ENCODE measurements around the gene CA11. TPM values are rescaled to one million over a fixed set of nuclear protein-coding genes. Genes with fewer than 3 reads are reported as not detected.

CA11 gene
- total RNA-seq, 1 experiment from 2014 or later, result 1.4 TPM

DNA sequence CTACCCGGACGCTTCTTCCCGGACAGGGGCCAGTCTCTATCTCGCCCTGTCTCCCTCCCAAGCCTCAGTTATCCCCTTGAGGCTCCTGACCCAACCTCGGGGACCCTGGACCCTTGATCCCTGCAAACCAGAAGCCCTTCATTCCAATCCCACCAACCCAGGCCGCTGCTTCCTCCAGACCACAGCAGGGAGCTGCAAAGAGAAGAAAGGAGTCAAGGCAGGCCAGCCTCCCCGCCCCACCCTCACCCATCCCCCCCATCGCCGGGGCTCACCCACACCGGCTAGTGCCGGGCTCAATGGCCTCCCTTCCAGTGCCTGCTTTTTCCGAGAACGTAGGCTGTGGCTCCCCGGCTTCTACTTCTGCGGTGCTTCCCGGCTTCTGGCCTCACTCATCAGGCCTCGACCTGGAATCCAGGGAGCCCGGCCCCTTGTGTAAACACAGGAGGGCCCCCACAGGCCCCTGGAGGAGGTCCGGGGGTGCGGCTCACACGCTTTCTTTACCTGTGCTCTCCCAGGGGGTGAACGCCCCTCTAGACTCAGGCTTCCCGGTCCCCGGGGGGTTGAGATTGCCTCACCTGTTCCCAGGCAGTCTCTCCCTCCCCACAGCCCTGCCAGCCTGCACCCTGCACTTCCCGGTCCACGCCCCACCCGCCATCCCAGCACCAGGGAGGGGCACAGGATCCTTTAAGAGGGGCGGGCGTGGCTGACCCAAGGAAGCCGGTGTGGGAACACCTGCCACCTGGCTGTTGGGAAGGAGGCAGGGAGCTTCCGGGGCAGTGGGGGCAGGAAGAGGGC is 31.4 kb downstream of the CA11 start, which contains the start of gene FAM83E:
FAM83E (minus strand) TSS at position 641 of the 795 bp plus-strand sequence. CDS start 1,704 bp downstream, outside the sequence.
- DNase-seq (ENCODE audit: low spot score), result peak; percentile 97

DNA sequence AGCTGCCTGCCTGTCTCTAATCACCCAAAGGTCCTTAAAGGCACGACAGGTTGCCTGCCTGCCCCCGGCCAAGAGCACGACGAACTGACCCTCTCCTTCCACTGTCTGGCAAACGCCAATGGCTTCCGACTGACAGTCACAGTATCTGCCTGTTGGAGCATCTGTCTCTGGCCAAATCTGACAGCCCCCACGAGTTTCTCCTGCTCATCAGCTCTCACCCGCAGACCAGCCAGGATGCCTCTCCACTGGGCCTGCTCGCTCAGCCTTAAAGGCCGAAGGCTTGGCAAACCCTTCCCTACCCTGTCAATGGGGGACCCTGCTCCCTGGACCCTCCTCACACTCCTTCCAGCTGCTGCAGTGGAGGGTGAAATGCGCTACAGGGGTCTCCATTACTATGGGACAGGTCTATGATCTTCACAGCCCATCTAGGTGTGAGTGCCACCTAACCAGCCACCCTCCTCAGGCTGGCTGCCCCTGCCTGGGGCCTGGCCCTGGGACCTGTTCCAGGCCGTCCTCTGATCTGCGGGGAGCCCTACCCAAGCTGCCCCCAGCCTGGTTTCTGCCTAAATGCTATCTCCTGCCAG is 32.0 kb downstream of the CA11 start:
- peak; percentile 41 for DNase-seq (ENCODE audit: low spot score)

DNA sequence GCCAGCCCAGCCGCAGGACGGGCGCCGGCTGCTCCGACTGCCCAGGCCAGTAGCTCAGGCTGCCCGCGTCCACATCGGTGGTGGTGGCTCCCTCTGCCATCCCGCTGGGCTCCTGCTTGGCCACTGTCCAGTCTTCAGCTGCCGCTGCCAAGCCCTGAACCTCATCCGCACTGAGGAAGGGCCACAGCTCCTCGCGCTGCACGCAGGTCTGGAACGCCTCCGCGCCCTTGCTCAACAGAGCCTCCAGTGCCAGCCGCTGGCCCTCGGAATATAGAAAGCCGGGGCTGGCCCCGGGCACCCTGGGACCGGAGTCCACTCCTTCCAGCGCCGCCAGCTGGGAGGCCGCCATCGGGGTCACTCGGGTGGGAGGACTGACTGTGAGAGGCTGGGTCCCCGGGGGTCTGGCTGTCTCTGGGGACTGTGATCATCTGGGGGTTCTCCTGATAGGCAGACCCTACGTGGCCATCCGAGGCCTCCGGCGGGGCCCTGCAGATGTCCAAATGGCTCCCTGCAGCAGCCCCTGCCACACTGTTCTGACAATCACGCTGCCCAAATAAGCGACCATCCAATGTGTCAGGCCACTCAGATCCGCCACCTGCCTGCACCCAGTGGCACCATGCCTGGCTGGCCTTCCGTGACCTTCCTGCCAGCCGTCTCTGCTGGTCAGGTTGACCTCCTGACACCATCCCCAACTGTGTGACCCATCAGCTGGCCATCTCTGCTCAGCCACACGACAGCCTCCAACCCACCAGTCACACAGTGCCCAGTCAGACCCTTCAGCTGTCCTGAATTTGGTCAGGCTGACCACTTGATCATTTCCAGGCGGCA is 32.7 kb downstream of the CA11 start:
- DNase-seq (ENCODE audit: low spot score), result peak; percentile 82

DNA sequence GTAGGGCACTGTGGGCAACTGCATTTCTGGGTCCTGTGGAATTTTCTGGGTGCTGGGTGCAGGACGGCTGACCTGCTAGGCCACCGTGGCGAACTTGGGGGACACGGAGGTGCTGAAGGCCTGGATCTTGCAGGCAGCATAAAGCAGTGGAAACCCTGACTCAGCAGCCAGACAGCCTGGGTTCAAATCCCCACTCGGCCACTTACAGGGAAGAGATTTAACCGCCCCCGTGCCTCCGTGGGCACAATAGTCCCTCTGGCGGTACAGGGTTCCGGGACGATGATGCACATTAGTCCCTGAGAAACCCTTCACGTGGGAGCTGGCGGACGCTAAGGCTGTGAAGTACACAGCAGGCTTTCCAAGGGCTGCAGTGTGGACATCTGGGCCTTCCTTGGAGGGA is 34.1 kb downstream of the CA11 start:
- no peak for DNase-seq (ENCODE audit: low spot score)

DNA sequence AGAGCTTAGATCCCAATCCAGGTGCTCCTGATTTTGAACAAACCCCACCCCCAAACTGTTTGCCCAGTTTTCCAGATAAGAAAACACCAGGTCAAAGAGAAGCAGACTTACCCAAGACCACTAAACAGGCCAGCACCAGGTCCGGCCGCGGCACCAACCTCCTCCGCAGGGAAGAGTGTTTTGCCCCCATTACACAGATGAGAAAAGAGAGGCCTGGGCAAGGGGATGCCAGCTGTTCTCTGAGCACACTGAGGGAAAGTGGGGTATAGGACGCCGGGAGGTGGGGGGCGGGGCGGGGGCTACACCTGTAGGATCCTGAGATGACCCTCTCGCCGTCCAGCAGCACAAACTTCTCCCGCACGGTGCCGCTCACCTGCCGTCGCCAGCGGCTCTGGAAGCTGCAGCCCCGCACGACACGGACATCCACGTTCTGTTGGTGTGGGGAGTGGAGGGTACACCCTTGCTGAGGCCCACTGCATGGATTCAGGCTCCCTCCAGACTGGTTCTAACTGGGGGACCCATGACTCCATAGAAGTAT is 36.3 kb downstream of the CA11 start:
- no peak for DNase-seq (ENCODE audit: low spot score)

DNA sequence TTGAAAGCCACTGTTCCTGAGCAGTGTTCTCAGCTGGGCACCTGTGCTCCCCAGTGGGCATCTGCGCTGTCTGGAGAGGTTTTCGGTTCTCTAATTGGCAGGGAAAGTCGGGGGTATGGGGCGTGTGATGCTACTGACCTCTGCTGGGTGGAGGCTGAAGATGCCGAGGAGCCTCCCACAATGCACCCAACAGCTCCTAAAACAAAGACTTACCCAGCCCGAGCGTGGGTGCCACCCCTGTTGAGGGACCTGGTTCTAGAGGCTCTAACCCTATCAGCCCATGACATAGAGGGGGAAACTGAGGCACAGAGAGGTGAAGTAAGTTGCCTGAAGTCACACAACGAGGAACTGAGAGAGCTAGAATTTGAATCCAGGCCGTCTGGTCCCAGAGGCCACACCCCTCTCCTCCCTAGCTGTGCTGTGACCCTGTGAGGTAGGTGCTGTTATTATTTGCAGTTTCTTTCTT is 37.2 kb downstream of the CA11 start:
- DNase-seq (ENCODE audit: low spot score), result peak; percentile 93

DNA sequence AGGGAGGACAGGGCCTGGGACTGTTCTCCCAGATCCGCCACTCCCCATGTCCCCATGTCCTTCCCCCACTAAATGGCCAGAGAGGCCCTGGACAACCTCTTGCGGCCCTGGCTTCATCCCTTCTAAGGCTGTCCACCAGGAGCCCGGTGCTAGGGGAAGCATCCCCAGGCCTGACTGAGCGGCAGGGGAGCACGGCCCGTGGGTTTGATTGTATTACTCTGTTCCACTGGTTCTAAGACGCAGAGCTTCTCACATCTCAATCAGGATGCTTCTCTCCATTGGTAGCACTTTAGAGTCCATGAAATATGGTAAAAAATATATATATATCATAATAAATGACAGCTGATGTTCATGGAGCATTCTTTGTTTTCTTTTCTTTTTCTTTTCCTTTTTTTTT is 38.6 kb downstream of the CA11 start:
- DNase-seq (ENCODE audit: low spot score), result no peak

GRCh38 chr19:48606463-48607358 is 39.3 kb downstream of the CA11 start, which contains the start of gene SPACA4:
TSS of gene SPACA4 (plus strand) at chr19:48606742. CDS start at chr19:48606979, 237 bp downstream.
- DNase-seq (ENCODE audit: low spot score), result no peak

GRCh38 chr19:48603850-48604249 is 42.1 kb downstream of the CA11 start:
- no peak for DNase-seq (ENCODE audit: low spot score)

- no peak for DNase-seq (ENCODE audit: low spot score)
These were observed 42.5 kb downstream of the CA11 start for GRCh38 chr19:48603449-48603848.

DNA sequence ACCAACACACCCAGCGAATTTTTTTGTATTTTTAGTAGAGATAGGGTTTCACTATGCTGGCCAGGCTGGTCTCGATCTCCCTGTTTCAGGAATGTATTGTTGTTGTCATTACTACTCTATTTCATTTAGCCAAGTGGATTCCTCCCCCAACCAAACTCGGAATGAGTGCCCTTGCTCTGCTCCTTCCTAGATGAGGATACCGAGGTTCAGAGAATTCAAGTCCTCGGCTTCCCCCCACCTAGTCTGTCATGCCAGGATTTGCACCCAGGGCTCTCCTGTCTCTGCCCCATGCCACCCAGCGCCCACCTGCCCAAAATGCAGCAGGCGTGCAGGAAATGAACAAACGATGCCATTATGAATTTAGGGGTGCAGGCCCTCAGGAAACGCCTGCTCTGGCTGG is 43.0 kb downstream of the CA11 start:
- DNase-seq (ENCODE audit: low spot score), result no peak

- DNase-seq (ENCODE audit: low spot score), result no peak
These were observed 45.1 kb downstream of the CA11 start for GRCh38 chr19:48600679-48601417.

DNA sequence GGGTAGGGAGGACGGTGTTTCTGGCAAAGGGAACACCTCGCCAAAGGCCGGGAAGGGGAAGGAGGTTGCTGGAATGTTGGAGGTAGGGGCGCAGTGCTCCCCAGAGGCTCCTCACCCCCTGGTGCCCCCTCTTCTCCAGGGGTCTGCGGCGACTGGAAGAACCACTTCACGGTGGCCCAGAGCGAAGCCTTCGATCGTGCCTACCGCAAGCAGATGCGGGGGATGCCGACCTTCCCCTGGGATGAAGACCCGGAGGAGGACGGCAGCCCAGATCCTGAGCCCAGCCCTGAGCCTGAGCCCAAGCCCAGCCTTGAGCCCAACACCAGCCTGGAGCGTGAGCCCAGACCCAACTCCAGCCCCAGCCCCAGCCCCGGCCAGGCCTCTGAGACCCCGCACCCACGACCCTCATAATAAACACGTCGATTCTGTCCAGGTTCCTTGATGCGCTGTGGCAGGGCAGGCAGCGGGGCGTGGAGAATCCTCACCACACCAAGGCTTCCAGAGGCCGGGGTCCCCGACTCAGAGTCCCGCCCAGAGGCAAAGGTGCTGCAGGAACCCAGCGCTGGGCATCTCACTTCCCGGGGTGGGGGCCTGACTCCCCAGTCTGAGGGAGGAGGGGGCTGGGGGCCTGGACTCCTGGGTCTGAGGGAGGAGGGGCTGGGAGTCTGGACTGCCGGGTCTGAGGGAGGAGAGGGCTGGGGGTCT is 46.8 kb downstream of the CA11 start:
- no peak for DNase-seq (ENCODE audit: low spot score)

- DNase-seq (ENCODE audit: low spot score), result no peak
These were observed 49.1 kb downstream of the CA11 start for GRCh38 chr19:48596679-48597465.

DNA sequence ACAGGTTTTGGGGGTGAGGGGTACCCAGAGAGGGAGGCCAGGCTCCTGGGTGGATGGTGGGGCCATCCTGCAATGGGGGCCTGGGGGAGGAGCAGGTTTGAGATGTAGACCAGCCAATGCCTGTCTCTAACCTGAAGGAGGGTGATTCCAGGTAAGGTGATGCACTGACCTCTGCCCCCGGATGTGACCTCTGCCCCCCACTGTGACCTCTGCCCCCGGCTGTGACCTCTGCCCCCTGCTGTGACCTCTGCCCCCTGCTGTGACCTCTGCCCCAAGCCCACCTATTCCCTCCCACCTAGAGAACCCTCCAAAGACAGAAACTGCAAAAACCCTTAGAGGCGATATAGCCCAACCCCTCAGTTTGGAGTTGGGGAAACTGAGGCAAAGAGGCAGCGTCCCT is 49.8 kb downstream of the CA11 start:
- DNase-seq (ENCODE audit: low spot score), result no peak

DNA sequence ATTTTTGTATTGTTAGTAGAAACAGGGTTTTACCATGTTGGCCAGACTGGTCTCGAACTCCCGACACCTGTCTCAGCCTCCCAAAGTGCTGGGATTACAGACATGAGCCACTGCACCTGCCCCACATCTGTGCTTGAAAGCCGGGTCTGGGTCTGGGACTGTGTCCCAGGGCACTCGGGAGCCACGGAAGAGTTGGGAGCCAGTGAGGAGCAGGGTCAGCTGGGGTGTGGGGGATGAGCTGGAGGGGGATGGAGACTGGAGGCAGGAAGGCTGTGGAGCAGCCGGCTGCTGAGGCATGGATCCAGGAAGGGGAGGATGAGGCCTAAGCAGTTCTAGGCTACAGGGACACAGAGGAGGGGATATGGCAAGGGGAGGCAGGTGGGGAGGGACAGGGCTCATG is 50.2 kb downstream of the CA11 start:
- DNase-seq (ENCODE audit: low spot score), result no peak

DNA sequence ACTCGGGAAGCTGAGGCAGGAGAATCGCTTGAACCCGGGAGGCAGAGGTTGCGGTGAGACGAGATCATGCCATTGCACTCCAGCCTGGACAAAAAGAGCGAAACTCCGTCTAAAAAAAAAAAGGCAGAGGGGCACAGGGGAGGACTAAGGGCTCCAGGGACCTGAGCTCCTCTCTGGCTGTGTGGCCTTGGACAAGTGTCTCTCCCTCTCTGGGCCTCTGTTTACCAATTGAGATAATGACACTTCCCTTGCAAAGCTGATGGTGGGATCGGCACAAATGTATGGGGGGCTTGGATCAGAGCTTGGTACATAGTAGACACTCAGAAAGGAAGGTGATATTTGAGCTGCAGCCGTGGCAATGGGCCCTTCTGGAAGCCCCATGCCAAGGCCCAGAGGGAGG is 50.8 kb downstream of the CA11 start:
- DNase-seq (ENCODE audit: low spot score), result no peak

- DNase-seq (ENCODE audit: low spot score), result peak; percentile 38
These were observed 55.0 kb downstream of the CA11 start for GRCh38 chr19:48591021-48591420.

All from HT-29 (cell line).